Thymus (tissue), 11 donors: Measurements from ENCODE around the gene GTF2A1. TPM values are rescaled to one million over a fixed set of nuclear protein-coding genes. Genes with fewer than 3 reads are reported as not detected.

Source experiments
- DNase-seq, 9 donors: peaks; one replicate each; pipeline ENCODE4 v3.0.0-alpha.2; 2013; ENCODE audit warnings: low spot score in 9 of 9, low read depth in 6 of 9, missing footprints in 1 of 9
- H3K27ac ChIP-seq, 2 donors: one replicate each; pipeline ENCODE4 v1.5.1; 2013; ENCODE audit warnings: control low read depth in 1 of 2, low read depth in 1 of 2, low read length in 1 of 2, mild to moderate bottlenecking in 1 of 2, moderate library complexity in 1 of 2
- H3K27me3 ChIP-seq, 2 donors: one replicate each; pipeline ENCODE4 v1.5.1; 2013; ENCODE audit warnings: low read length in 1 of 2; ENCODE audit not compliant: control insufficient read depth in 2 of 2, insufficient read depth in 1 of 2
- H3K36me3 ChIP-seq, 2 donors: one replicate each; pipeline ENCODE4 v1.5.1; 2013; ENCODE audit warnings: low read length in 1 of 2, mild to moderate bottlenecking in 1 of 2, moderate library complexity in 1 of 2; ENCODE audit not compliant: control insufficient read depth in 2 of 2, insufficient read depth in 2 of 2
- H3K4me1 ChIP-seq, 2 donors: one replicate each; pipeline ENCODE4 v1.5.1; 2013; ENCODE audit warnings: low read length in 2 of 2; ENCODE audit not compliant: control insufficient read depth in 2 of 2, insufficient read depth in 2 of 2
- H3K4me3 ChIP-seq, 2 donors: one replicate each; pipeline ENCODE4 v1.5.1; 2013; ENCODE audit warnings: low read length in 2 of 2, control low read depth in 1 of 2, mild to moderate bottlenecking in 1 of 2
- H3K9me3 ChIP-seq, 2 donors: one replicate each; pipeline ENCODE4 v1.5.1; 2013; ENCODE audit warnings: low read length in 1 of 2, mild to moderate bottlenecking in 1 of 2; ENCODE audit not compliant: control insufficient read depth in 2 of 2, insufficient read depth in 1 of 2
- WGBS: extraction: QIAGEN DNeasy Blood & Tissue Kit; methylation state at CpG from one replicate; pipeline ENCODE4 v1.1.7; 2013; 5-methylcytosine and 5-hydroxymethylcytosine counted together
- polyA plus RNA-seq: library from polyadenylated mRNA; stranded (reverse); fragments of 200-250 nt; gene quantifications from one replicate; pipeline ENCODE4 v1.2.3, GENCODE V29; 2013
- total RNA-seq: library from RNA; stranded (reverse); fragments of 120-200 nt; gene quantifications from one replicate; pipeline ENCODE4 v1.2.4, GENCODE V29; 2013
- donor health status: healthy.

The GTF2A1 gene
- total and polyA plus RNA-seq, 2 donors, result 14.1 to 21.3 TPM

DNA sequence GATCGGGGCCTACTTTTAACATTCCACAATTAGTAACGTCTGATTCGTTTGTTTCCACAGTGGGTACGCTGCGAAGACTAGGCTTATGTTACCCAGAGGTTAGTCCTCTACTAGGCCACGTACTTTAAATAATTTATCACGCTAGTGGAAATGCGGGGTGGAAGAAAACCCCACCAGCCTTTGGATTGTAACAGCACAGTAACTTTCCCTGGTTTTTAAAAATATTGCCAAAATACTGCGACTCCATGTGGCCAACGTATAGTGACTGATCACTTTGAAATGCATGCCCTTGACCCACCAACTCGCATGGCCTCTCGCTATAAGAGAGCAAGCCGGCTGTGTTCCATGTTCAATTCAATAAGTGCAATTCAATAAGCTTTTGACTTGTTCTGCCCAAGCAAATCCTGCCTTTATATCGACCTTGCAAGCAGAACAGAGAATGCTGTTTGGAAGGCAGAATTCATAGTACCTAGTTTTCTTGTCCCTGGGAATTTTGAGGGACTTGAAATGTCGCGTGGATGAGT is 882 bp upstream of the GTF2A1 start:
- Histone ChIP-seq H3K27me3 (no peaks in the 10 kb centered on the region), H3K4me1 (peaks cover 6 to 14% of the 10 kb centered on the region in 2 donors), H3K9me3 (peaks cover 0 to 3% of the 10 kb centered on the region in 2 donors), H3K27ac (peak overlapping the region; percentile 99 to 100), H3K4me3 (peak overlapping the region; percentile 71), H3K36me3 (no peaks in the 10 kb centered on the region)
- DNase-seq, result peak in 1 of 9 donors; percentile 4
- WGBS, result 47% methylated on average over 16 of the region's 16 CpGs

DNA sequence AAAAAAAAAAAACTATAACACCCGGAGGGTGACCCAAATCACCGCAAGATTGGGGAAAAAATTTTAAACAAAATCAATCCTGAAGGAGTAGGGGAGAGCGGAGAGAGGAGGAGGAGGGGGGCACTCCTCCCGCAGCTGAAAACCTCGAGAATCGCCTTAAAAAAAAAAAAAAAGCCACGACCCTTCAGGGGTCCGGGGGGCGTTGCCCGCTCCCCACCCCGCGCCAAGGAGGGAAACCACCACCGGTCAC is 254 bp downstream of the GTF2A1 start:
- peaks cover 6 to 14% of the 10 kb centered on the region in 2 donors for H3K4me1 ChIP-seq
- H3K27me3 ChIP-seq, result no peaks in the 10 kb centered on the region
- H3K27ac ChIP-seq, result peak overlapping the region; percentile 94 to 97
- peak in 1 of 9 donors; percentile 29 for DNase-seq
- peak overlapping the region; percentile 71 to 80 for H3K4me3 ChIP-seq
- peaks cover 1 to 4% of the 10 kb centered on the region in 2 donors for H3K36me3 ChIP-seq
- under 1% methylated on average over 13 of the region's 13 CpGs for WGBS
- peaks cover 0 to 3% of the 10 kb centered on the region in 2 donors for H3K9me3 ChIP-seq

DNA sequence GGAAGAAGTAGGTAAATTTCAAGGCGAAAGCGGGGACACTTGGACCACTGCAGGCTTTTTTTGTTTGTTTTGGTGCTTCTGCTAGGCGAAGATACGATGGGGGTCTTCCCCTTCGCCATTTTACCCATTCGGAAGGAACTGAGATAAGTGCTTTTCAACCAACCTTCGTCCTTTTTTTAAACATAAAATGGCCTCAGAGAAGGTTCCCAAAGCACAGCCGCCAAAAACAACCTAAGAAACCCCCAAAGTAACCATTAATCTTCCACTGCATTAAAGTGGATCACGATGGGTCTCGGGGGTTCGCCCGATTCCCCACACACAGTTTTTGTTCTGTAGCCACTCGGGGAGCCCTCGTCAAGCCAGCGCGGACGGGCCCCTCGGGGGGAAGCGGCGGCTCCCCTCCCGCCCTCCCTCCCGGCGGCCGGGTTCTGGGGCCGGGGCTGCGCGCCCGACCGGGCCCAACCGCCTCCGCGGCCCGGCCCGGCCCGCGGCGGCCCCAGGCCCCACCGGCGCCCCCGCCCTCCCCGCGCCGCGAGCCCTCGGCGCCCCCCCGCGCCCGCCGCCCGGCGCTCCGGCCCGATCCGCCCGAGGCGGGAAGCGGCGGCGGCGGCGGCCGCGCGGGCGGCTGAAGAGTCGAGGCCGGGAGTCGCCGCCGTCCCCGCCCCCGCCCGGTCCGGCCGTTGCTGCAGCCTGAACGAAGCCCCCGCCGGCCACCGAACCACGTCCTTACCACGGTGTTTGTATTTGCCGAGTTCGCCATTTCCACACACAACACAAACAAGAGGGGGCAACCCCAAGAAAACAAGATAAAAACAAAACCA is 790 bp downstream of the GTF2A1 start:
- under 1% methylated on average over 83 of the region's 84 CpGs for WGBS
- DNase-seq, result peak in 7 of 9 donors; percentile 4 to 79 (median 46)
- H3K9me3 ChIP-seq, result peaks cover 0 to 3% of the 10 kb centered on the region in 2 donors
- H3K36me3 ChIP-seq, result peaks cover 4 to 6% of the 10 kb centered on the region in 2 donors
- peaks cover 6 to 14% of the 10 kb centered on the region in 2 donors for H3K4me1 ChIP-seq
- peak overlapping the region; percentile 97 for H3K27ac ChIP-seq
- no peaks in the 10 kb centered on the region for H3K27me3 ChIP-seq
- H3K4me3 ChIP-seq, result peak overlapping the region; percentile 71 to 89

DNA sequence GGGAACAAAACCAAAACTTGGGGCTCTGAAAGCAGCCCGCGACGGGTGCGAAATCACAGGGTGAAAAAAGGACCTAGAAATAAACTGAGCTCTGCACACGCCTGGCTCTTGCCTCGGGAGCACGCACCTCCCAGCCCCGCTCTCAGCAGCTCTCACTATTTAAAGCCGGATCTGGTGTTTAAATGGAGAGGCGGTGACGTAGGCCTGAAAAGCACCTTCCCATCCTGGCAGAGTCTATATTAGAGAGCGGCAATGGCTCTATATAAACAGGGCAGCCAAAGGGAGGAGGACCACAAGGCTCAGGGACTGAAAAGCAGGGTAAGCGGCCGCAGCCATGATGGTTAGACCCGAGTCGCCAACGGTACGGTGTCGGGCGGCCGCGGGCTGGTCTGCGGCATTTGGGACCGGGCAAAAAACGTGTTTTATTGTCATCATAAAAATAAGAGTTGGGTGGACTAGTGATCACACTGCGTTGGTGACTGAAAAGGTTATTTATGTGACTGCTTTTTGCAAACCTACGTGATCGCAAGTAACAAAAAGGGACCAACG is 1.5 kb downstream of the GTF2A1 start:
- peak overlapping the region; percentile 97 for H3K27ac ChIP-seq
- peak; percentile 85 to 98 (median 92) for DNase-seq
- H3K4me1 ChIP-seq, result peaks cover 6 to 14% of the 10 kb centered on the region in 2 donors
- peaks cover 0 to 3% of the 10 kb centered on the region in 2 donors for H3K9me3 ChIP-seq
- peak overlapping the region; percentile 71 to 89 for H3K4me3 ChIP-seq
- peaks cover 4 to 6% of the 10 kb centered on the region in 2 donors for H3K36me3 ChIP-seq
- WGBS, result under 1% methylated on average over 29 of the region's 29 CpGs
- no peaks in the 10 kb centered on the region for H3K27me3 ChIP-seq

DNA sequence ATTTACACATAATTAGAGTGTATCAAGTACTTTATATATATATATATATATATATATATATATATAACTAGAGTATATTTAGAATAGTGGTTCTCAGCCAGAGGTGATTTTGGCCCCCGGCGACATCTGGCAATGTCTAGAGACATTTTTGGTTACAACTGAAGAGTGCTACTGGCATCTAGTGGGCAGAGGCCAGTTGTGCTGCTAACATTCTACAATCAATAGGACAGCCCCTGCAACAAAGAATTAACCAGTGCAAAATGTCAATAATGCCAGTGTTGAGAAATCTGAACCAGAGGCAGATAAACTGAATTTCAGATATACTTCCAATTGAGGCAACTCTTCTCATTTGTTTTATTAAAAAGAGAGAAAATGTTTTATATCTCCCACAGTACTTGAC is 8.9 kb downstream of the GTF2A1 start:
- peak in 4 of 9 donors; percentile 13 to 60 (median 31) for DNase-seq
- no peak overlapping the region for H3K4me3 ChIP-seq
- 62% methylated on average over 2 of the region's 2 CpGs for WGBS

DNA sequence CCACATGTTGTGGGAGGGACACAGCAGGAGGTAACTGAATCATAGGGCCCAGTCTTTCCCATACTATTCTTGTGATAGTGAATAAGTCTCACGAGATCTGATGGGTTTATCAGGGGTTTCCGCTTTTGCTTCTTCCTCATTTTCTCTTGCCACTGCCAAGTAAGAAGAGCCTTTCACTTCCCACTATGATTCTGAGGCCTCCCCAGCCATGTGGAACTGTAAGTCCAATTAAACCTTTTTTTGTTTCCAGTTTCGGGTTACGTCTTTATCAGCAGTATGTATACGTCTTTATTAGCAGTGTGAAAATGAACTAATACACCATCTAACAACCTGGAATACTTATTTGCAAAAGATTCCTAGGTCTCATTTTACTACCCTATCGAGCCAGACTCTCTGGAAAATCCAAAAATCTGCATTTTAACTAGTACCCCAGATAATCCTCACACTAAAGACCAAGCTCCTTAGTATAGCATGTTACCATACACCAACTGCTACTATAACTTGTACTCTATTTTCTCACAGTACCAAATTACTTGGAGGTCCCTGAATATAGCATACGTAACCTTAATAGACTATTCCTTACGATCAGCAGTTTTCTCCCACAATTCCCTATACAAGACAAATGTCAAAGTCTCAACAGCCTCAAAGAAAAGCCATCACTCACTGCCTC is 11.5 kb downstream of the GTF2A1 start:
- no peaks in the 10 kb centered on the region for H3K4me1 ChIP-seq
- 88% methylated on average over 8 of the region's 8 CpGs for WGBS
- no peak overlapping the region for H3K4me3 ChIP-seq
- no peak overlapping the region for H3K27ac ChIP-seq
- no peak for DNase-seq
- no peaks in the 10 kb centered on the region for H3K9me3 ChIP-seq
- peaks cover 22 to 68% of the 10 kb centered on the region in 2 donors for H3K36me3 ChIP-seq
- H3K27me3 ChIP-seq, result no peaks in the 10 kb centered on the region

More for the DNA sequence above, 8.9 kb downstream of the GTF2A1 start:
- Histone ChIP-seq H3K27ac (no peak overlapping the region), H3K9me3 (no peaks in the 10 kb centered on the region), H3K36me3 (peaks cover 21 to 53% of the 10 kb centered on the region in 2 donors), H3K27me3 (no peaks in the 10 kb centered on the region), H3K4me1 (no peaks in the 10 kb centered on the region)

DNA sequence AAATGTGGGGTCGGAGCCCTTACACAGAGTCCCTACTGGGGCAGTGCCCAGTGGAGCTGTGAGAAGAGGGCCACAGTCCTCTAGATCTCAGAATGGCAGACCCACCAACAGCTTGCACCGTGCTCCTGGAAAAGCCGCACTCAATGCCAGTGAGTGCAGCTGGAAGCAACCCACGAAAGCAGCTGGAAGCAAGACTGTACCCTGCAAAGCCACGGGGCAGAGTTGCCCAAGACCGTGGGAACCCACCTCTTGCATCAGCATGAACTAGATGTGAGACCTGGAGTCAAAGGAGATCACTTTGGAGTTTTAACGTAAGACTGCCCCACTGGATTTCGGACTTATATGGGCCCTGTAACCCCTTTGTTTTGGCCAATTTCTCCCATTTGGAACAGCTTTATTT is 12.3 kb downstream of the GTF2A1 start:
- Histone ChIP-seq H3K27me3 (no peaks in the 10 kb centered on the region), H3K4me1 (no peaks in the 10 kb centered on the region), H3K9me3 (no peaks in the 10 kb centered on the region), H3K4me3 (no peak overlapping the region), H3K27ac (no peak overlapping the region), H3K36me3 (peaks cover 27 to 66% of the 10 kb centered on the region in 2 donors)
- 94% methylated on average over 8 of the region's 8 CpGs for WGBS
- DNase-seq, result no peak

DNA sequence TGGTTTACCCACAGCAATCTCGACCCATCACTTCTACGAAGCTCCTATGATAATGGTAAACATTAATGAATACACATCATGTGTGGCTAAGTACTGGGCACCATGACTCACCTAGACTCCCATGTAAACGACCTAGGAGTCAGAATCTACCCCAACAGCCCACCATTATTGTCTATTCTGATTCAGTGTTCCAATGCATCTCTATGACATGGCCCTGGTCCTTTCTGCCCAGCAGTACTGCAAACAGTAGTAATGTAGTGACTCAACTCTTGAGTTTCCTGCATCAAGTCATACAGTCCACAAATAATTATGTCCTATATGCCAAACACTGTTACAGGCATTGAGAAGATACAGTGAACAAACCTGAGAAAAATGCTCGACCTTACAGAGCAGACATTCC is 14.6 kb downstream of the GTF2A1 start:
- Histone ChIP-seq H3K27ac (no peak overlapping the region), H3K4me1 (no peaks in the 10 kb centered on the region), H3K36me3 (peaks cover 29 to 67% of the 10 kb centered on the region in 2 donors), H3K27me3 (no peaks in the 10 kb centered on the region), H3K9me3 (no peaks in the 10 kb centered on the region), H3K4me3 (no peak overlapping the region)
- DNase-seq, result no peak
- 97% methylated on average over 4 of the region's 4 CpGs for WGBS

DNA sequence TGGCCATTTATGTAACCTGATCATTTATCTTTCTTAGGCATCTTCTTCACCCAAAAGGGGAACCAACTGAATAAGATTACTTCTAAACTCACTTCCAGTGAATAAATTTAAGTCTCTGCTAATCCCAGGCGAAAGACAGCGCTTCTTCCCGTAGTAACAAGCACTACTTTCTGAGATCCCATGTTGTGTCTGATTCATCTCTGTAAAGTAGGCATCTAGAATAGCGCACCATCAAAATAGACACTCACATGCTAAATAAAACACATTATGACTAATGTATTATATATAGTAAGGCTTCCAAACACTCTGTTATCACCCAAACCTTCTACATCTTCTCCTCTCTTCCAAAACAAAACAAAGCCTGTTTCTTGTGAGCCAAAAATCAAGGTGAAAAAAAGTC is 15.1 kb downstream of the GTF2A1 start:
- WGBS, result 98% methylated on average over 4 of the region's 4 CpGs
- DNase-seq, result no peak
- Histone ChIP-seq H3K27ac (no peak overlapping the region), H3K4me1 (no peaks in the 10 kb centered on the region), H3K36me3 (peaks cover 28 to 67% of the 10 kb centered on the region in 2 donors), H3K4me3 (no peak overlapping the region), H3K9me3 (no peaks in the 10 kb centered on the region), H3K27me3 (no peaks in the 10 kb centered on the region)
